H9 (cell line): ENCODE measurements around the gene RAPGEF6. TPM values are rescaled to one million over a fixed set of nuclear protein-coding genes. Genes with fewer than 3 reads are reported as not detected.
A peak's percentile ranks its signal among the peaks of the same experiment; 100 is the strongest.

Experiments
- DNase-seq: peaks from one replicate; pipeline ENCODE4 v3.0.0-alpha.2; 2017
- H2AFZ ChIP-seq: one replicate; pipeline ENCODE4 v1.6.1; 2013; ENCODE audit warnings: mild to moderate bottlenecking, low read length, control low read depth, moderate library complexity
- H2AK5ac ChIP-seq: 2 replicates; pipeline ENCODE4 v1.6.1; 2013; ENCODE audit warnings: low read length, control low read depth, mixed read lengths; ENCODE audit not compliant: insufficient read length
- H2BK120ac ChIP-seq: one replicate; pipeline ENCODE4 v1.6.1; 2013; ENCODE audit warnings: low read depth, mild to moderate bottlenecking, low read length, control low read depth, inconsistent platforms; ENCODE audit not compliant: poor library complexity, severe bottlenecking
- H2BK12ac ChIP-seq: 2 replicates; pipeline ENCODE4 v1.6.1; 2013; ENCODE audit warnings: low read length, control low read depth, mixed read lengths, low read depth; ENCODE audit not compliant: insufficient read length
- H2BK15ac ChIP-seq: 2 replicates; pipeline ENCODE4 v1.6.1; 2013; ENCODE audit warnings: low read depth, low read length, control low read depth
- H2BK20ac ChIP-seq: one replicate; pipeline ENCODE4 v1.6.1; 2013; ENCODE audit warnings: low read depth, mild to moderate bottlenecking, low read length, control low read depth, inconsistent platforms; ENCODE audit not compliant: poor library complexity, severe bottlenecking
- H2BK5ac ChIP-seq: 2 replicates; pipeline ENCODE4 v1.6.1; 2013; ENCODE audit warnings: low read length, control low read depth, mixed read lengths; ENCODE audit not compliant: insufficient read length
- H3K14ac ChIP-seq: 2 replicates; pipeline ENCODE4 v1.6.1; 2013; ENCODE audit warnings: low read length, control low read depth; ENCODE audit not compliant: insufficient read depth
- H3K18ac ChIP-seq: 2 replicates; pipeline ENCODE4 v1.6.1; 2013; ENCODE audit warnings: low read depth, mild to moderate bottlenecking, mixed read lengths, low read length, control low read depth; ENCODE audit not compliant: insufficient read length
- H3K23ac ChIP-seq: 2 replicates; pipeline ENCODE4 v1.6.1; 2013; ENCODE audit warnings: low read length, control low read depth, mixed read lengths, low read depth; ENCODE audit not compliant: insufficient read length
- H3K23me2 ChIP-seq: 2 replicates; pipeline ENCODE4 v1.6.1; 2013; ENCODE audit warnings: low read depth, mild to moderate bottlenecking, mixed read lengths, low read length, control low read depth; ENCODE audit not compliant: insufficient read length, poor library complexity, severe bottlenecking
- H3K27ac ChIP-seq: 2 replicates; pipeline ENCODE4 v1.5.1; 2013; ENCODE audit warnings: low read length, control low read depth, mixed read lengths, low read depth; ENCODE audit not compliant: insufficient read length
- H3K27me3 ChIP-seq: 2 replicates; pipeline ENCODE4 v1.6.1; 2013; ENCODE audit warnings: low read length, control low read depth, inconsistent platforms; ENCODE audit not compliant: insufficient read depth
- H3K4ac ChIP-seq: 2 replicates; pipeline ENCODE4 v1.6.1; 2013; ENCODE audit warnings: low read depth, mild to moderate bottlenecking, control low read depth, inconsistent platforms, low read length, moderate library complexity
- H3K4me1 ChIP-seq: 2 replicates; pipeline ENCODE4 v1.6.1; 2013; ENCODE audit warnings: low read length, control low read depth, inconsistent platforms; ENCODE audit not compliant: insufficient read depth
- H3K4me2 ChIP-seq: 2 replicates; pipeline ENCODE4 v1.6.1; 2013; ENCODE audit warnings: low read length, control low read depth, mixed read lengths; ENCODE audit not compliant: insufficient read length, insufficient read depth
- H3K56ac ChIP-seq: 2 replicates; pipeline ENCODE4 v1.6.1; 2013; ENCODE audit warnings: low read depth, mild to moderate bottlenecking, mixed read lengths, low read length, control low read depth; ENCODE audit not compliant: insufficient read length
- H3K79me1 ChIP-seq: 2 replicates; pipeline ENCODE4 v1.6.1; 2013; ENCODE audit warnings: low read depth, mild to moderate bottlenecking, moderate library complexity, low read length, control low read depth, inconsistent platforms; ENCODE audit not compliant: insufficient read depth, poor library complexity, severe bottlenecking
- H3K79me2 ChIP-seq: 2 replicates; pipeline ENCODE4 v1.6.1; 2013; ENCODE audit warnings: low read length, control low read depth, inconsistent platforms; ENCODE audit not compliant: insufficient read depth
- H3K9ac ChIP-seq: 2 replicates; pipeline ENCODE4 v1.6.1; 2013; ENCODE audit warnings: low read length, control low read depth, mixed read lengths; ENCODE audit not compliant: insufficient read length; ENCODE audit errors: extremely low read depth
- H3K9me3 ChIP-seq: one replicate; pipeline ENCODE4 v1.6.1; 2013; ENCODE audit warnings: low read depth, low read length, inconsistent platforms; ENCODE audit not compliant: control insufficient read depth
- H3T11ph ChIP-seq: one replicate; pipeline ENCODE4 v1.6.1; 2013; ENCODE audit warnings: mild to moderate bottlenecking, low read length, control low read depth, inconsistent platforms
- H4K20me1 ChIP-seq: one replicate; pipeline ENCODE4 v1.6.1; 2013; ENCODE audit not compliant: control insufficient read depth, insufficient read length, insufficient read depth
- H4K5ac ChIP-seq: 2 replicates; pipeline ENCODE4 v1.6.1; 2013; ENCODE audit warnings: low read depth, mild to moderate bottlenecking, mixed read lengths, low read length, control low read depth; ENCODE audit not compliant: insufficient read length
- H4K8ac ChIP-seq: replicated peaks from 2 replicates; pipeline ENCODE4 v1.6.1; 2013; ENCODE audit warnings: low read length, control low read depth, mixed read lengths, low read depth; ENCODE audit not compliant: insufficient read length
- H4K91ac ChIP-seq: 2 replicates; pipeline ENCODE4 v1.6.1; 2013; ENCODE audit warnings: low read depth, mild to moderate bottlenecking, moderate library complexity, mixed read lengths, low read length, control low read depth; ENCODE audit not compliant: insufficient read length
- H3K27ac Mint-ChIP-seq, 3 experiments: 2 replicates in 2 of 3; 3 replicates in 1 of 3; pipeline ENCODE4 v1.8.0; 2020 to 2021; ENCODE audit warnings: mixed read lengths in 3 of 3, mild to moderate bottlenecking in 1 of 3, moderate library complexity in 1 of 3
- H3K27me3 Mint-ChIP-seq: 2 replicates; pipeline ENCODE4 v1.8.0; 2021; ENCODE audit warnings: low read depth, mild to moderate bottlenecking, moderate library complexity, mixed read lengths
- H3K36me3 Mint-ChIP-seq, 3 experiments: 2 replicates in 2 of 3; 3 replicates in 1 of 3; pipeline ENCODE4 v1.8.0; 2020 to 2021; ENCODE audit warnings: low read depth in 3 of 3, mixed read lengths in 3 of 3; ENCODE audit not compliant: insufficient read depth in 1 of 3
- H3K4me1 Mint-ChIP-seq, 2 experiments: 2 replicates each; pipeline ENCODE4 v1.8.0; 2020; ENCODE audit warnings: mixed read lengths in 2 of 2
- H3K4me3 Mint-ChIP-seq, 2 experiments: 2 replicates in 1 of 2; 3 replicates in 1 of 2; pipeline ENCODE4 v1.8.0; 2020 to 2021; ENCODE audit warnings: mild to moderate bottlenecking in 2 of 2, mixed read lengths in 2 of 2, moderate library complexity in 1 of 2
- H3K9me3 Mint-ChIP-seq, 2 experiments: 2 replicates in 1 of 2; 3 replicates in 1 of 2; pipeline ENCODE4 v1.8.0; 2020; ENCODE audit warnings: mild to moderate bottlenecking in 2 of 2, mixed read lengths in 2 of 2, moderate library complexity in 1 of 2
- WGBS: extraction: QIAGEN DNeasy Blood & Tissue Kit; methylation state at CpG from one replicate; pipeline ENCODE4 v1.1.7; 2013; ENCODE audit warnings: missing lambda C conversion rate, low lambda C conversion rate, mixed read lengths; ENCODE audit not compliant: insufficient read length; ENCODE audit errors: extremely low coverage; 5-methylcytosine and 5-hydroxymethylcytosine counted together
- total RNA-seq: library from RNA; stranded (reverse); gene quantifications from 2 replicates; pipeline ENCODE4 v1.2.1, GENCODE V29; 2021
- TF ChIP-seq, protein P1 (sequence below): fragments of 200-600 bp; sonication (generic); conservative IDR thresholded peaks from 3 replicates; pipeline ENCODE4 v1.8.0; 2021; ENCODE audit warnings: antibody characterized with exemption, mild to moderate bottlenecking

RAPGEF6 gene
- total RNA-seq, 1 experiment from 2014 or later, result 19.7 TPM

DNA sequence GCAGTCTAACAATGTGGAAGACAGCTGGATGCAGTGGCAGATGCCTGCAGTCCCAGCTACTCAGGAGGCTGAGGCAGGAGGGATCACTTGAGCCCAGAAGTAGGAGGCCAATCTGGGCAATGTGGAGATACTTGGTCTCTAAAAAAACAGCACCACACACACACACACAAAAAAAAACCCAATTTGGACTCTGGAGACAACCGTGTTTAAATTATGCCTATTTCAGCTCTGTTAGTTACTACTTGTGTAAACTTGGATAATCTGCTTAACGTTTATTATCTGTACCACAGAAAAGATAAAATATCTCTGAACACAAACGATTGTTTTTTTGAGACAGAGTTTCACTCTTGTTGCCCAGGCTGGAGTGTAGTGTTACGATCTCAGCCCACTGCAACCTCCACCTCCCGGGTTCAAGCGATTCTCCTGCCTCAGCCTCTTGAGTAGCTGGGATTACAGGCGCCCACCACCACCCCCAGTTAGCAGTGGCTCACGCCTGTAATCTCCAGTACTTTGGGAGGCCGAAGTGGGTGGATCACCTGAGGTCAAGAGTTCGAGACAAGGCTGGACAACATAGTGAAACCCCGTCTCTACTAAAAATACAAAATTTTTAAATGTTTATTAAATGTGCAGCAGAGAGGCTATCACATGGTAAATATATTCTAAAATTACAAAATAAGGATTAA lies 17.7 kb downstream of the RAPGEF6 start:
- no peak overlapping the region for H3K56ac ChIP-seq
- no peak overlapping the region for H2BK20ac ChIP-seq
- no CpG with 5 or more reads among the region's 11 CpGs for WGBS
- Mint-ChIP-seq H3K4me1 (peaks cover 13 to 14% of the 10 kb centered on the region in 2 experiments), H3K36me3 (no peaks in the 10 kb centered on the region; a peak in 1 of 7 replicates), H3K27me3 (no peaks in the 10 kb centered on the region), H3K27ac (0 out of 7 replicates have a peak overlapping the region, but pooled peaks of 1 of the 3 experiments have one; percentile 28), H3K4me3 (no peak overlapping the region), H3K9me3 (no peaks in the 10 kb centered on the region)
- H3K14ac ChIP-seq, result no peak overlapping the region
- no peaks in the 10 kb centered on the region for H4K20me1 ChIP-seq
- H4K91ac ChIP-seq, result no peak overlapping the region
- no peak overlapping the region for H2BK120ac ChIP-seq
- no peak overlapping the region for H3T11ph ChIP-seq
- no peak for DNase-seq
- H3K18ac ChIP-seq, result no peak overlapping the region
- H3K23me2 ChIP-seq, result no peaks in the 10 kb centered on the region
- H3K79me2 ChIP-seq, result peaks cover 9% of the 10 kb centered on the region; the same call in 1 of the 2 replicates
- no peak overlapping the region for H4K8ac ChIP-seq
- H3K4ac ChIP-seq, result no peak overlapping the region
- H2BK12ac ChIP-seq, result no peak overlapping the region
- H3K27me3 ChIP-seq, result no peaks in the 10 kb centered on the region
- no peaks in the 10 kb centered on the region; the same call in 1 of the 2 replicates for H3K4me1 ChIP-seq
- H3K79me1 ChIP-seq, result peaks cover 5% of the 10 kb centered on the region
- H3K9ac ChIP-seq, result no peak overlapping the region
- H3K27ac ChIP-seq, result no peak overlapping the region
- no peak overlapping the region for H4K5ac ChIP-seq
- H2BK5ac ChIP-seq, result no peak overlapping the region
- no peak overlapping the region for H2BK15ac ChIP-seq
- no peak overlapping the region for H3K23ac ChIP-seq
- no peaks in the 10 kb centered on the region for H3K9me3 ChIP-seq
- no peak overlapping the region for H2AFZ ChIP-seq
- H2AK5ac ChIP-seq, result no peak overlapping the region
- H3K4me2 ChIP-seq, result no peak overlapping the region
- TF ChIP-seq, protein P1, sequence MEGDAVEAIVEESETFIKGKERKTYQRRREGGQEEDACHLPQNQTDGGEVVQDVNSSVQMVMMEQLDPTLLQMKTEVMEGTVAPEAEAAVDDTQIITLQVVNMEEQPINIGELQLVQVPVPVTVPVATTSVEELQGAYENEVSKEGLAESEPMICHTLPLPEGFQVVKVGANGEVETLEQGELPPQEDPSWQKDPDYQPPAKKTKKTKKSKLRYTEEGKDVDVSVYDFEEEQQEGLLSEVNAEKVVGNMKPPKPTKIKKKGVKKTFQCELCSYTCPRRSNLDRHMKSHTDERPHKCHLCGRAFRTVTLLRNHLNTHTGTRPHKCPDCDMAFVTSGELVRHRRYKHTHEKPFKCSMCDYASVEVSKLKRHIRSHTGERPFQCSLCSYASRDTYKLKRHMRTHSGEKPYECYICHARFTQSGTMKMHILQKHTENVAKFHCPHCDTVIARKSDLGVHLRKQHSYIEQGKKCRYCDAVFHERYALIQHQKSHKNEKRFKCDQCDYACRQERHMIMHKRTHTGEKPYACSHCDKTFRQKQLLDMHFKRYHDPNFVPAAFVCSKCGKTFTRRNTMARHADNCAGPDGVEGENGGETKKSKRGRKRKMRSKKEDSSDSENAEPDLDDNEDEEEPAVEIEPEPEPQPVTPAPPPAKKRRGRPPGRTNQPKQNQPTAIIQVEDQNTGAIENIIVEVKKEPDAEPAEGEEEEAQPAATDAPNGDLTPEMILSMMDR, result no peak
